GM12874 (cell line): ENCODE data around the gene IGLL5.

Source experiments
- CTCF ChIP-seq: IDR thresholded peaks from 2 replicates; pipeline ENCODE4 v1.5.1; 2011; ENCODE audit warnings: low read depth, mild to moderate bottlenecking, control low read depth, low read length, moderate library complexity; ENCODE audit not compliant: insufficient read depth

The IGLL5 gene

GRCh38 chr22:22855617-22856308 is 31.9 kb upstream of the IGLL5 start:
- TF ChIP-seq CTCF, result peak; percentile 91

DNA sequence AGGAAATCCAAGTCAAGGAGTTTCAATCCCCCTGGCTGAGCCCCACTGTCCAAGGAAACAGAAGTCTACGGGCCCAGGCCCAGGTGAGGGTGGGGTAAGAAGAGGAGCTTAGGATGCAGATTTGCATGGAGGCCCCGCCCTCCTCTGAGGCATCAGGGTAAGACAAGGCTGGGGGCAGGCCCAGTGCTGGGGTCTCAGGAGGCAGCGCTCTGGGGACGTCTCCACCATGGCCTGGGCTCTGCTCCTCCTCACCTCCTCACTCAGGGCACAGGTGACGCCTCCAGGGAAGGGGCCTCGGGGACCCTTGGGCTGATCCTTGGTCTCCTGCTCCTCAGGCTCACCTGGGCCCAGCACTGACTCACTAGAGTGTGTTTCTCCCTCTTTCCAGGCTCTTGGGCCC is 31.3 kb upstream of the IGLL5 start:
- no peak for TF ChIP-seq CTCF

- no peak for TF ChIP-seq CTCF
Measured at GRCh38 chr22:22856885-22857606, 30.6 kb upstream of the IGLL5 start.

GRCh38 chr22:22857607-22858558 is 29.7 kb upstream of the IGLL5 start:
- TF ChIP-seq CTCF, result no peak

- TF ChIP-seq CTCF, result no peak
Measured at GRCh38 chr22:22858559-22858937, 29.1 kb upstream of the IGLL5 start.

GRCh38 chr22:22863001-22863400 is 24.6 kb upstream of the IGLL5 start:
- no peak for TF ChIP-seq CTCF
